Hematopoietic multipotent progenitor cell treated with erythropoietin and hydrocortisone succinate and interleukin-3 and kit ligand, for 6 days (in vitro differentiated cells): ENCODE data around the gene PIEZO1.

Source experiments
- DNase-seq: peaks from one replicate; pipeline ENCODE4 v3.0.0-alpha.2; 2015

The PIEZO1 gene

DNA sequence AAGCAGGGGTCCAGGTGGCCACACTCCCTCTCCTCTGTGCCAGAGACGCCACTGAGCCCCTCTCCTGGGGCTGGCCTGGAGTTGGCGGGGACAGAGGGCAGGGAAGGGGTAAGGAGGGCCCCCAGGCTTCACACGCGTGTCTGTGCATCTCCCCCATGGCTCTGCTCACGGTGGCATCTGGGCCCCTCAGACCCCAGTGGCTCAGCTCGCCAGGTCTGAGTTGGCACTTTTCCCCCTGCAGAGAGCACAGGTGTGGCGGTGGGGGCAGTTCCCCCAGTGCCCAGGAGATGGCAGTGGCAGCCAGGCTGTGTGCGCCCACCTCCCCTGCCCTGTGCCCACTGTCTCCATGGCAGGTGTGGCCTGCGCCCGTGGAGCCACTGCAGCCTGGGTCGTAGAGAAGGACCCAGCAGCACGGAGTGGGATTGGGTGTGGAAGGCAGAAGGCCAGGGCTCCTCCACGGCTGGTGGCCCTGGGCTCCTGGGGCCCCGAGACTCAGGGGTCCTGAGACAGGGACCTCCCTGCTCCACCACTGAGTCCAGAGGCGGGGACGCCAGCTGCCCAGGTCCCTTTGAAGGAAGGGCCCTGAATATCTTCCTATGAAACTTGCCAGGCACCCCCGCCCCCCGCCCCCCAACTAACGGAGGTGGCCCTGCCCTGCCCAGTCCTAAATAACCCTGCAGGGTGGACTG, 31.0 kb upstream of the PIEZO1 start:
- peak; percentile 74 for DNase-seq

DNA sequence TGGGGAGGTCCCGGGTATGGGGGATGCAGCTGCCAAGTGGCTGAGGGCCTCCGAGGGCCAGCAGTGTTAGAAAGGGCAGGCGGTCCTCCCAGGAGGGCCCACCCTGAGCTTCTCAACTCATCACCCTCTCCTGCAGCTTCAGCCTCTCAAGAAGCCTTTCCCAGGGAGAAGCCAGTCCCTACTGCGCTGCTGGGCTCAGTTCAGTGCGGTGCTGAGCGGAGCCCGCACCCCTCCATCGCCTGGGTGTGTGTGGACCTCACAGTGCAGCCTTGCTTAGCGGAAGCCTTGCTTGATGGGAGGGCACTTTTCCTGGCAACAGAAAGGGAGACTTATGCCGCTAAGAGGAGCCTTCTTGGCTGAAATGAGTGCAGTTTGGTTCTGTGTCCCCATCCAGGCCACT, 30.2 kb upstream of the PIEZO1 start:
- no peak for DNase-seq

DNA sequence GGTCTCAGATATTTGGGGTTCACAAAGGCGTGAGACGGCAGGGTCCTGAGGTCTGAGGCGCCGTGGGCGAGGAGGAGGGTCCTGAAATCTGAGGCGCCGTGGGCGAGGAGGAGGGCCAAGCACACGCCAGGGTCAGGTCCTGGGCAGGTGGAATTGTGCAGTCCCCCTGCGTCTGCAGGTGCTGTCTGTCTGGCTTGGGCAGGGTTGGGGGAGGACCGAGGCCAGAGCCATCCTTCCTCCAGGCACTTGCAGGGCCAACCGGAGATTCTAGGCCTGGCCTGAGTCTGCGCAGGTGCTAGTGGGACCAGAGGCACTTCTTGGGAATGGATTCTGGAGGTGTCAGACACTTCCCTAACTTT, 29.1 kb upstream of the PIEZO1 start:
- DNase-seq: no peak

DNA sequence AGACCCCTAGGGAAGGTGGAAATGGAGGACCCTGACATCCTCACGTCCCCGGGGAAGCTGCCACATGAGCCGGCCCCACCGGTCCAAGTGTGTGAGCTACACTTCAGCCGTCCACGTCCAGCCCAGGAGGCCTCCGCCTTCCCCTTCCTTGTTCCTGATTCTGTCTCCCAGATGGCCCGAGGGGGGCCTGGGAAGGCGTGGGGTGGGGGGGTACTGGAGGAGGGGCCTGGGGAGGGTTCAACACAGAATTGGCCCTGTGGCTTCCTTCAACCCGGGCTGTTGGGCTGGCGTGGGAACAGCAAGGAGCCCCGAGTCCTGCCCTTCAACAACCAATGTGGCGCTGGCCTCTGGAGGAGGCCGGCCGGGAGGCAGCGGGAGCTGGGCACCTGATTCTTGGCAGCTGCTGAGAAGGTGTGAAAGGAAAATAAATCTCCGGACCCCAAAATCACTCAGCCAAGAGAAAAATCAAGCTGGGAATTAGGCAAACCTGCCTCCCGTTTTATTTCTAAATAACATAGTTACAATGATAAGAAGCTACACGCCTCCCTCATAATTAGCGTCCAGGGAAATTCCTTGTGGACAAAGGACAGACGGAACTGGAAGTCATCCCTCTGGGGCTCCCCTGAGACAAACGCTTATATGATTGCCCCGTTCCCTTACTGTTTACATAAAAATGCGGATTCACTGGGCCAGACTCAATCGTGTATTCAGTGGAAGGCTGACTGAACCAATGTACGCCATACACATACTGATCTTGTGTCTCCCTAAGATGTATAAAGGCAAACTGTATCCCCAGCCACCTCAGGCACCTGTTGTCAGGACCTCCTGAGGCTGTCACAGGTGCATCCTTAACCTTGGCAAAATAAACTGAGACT, 28.5 kb upstream of the PIEZO1 start:
- DNase-seq: no peak

DNA sequence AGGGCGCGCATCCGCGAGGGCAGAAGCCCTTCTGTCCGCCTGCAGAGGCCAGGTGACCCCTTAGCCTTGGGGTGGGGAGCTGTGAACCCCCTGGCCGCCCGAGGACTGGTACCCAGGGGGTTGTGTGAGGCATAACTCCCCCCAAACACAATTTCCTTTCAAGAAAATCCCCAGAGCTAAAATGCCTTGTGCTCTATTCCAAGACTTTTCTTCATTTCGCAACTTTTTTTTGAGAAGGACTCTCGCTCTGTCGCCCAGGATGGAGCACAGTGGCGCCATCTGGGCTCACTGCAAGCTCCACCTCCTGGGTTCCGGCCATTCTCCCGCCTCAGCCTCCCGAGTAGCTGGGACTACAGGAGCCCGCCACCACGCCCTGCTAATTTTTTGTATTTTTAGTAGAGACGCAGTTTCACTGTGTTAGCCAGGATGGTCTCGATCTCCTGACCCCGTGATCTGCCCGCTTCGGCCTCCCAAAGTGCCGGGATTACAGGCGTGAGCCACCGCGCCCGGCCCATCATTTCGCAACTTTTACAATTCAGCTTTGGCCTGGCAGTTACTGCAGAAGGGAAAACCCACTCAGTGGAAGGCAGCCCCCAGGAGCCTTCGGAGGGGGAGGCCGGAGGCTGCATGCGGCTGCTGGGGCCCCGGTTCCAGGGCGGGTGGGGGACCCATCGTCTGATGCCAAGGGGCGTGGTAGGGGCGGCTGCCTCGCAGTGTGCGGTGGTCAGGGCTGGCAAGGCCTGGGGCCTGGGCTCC, 27.7 kb upstream of the PIEZO1 start:
- DNase-seq: peak; percentile 71

DNA sequence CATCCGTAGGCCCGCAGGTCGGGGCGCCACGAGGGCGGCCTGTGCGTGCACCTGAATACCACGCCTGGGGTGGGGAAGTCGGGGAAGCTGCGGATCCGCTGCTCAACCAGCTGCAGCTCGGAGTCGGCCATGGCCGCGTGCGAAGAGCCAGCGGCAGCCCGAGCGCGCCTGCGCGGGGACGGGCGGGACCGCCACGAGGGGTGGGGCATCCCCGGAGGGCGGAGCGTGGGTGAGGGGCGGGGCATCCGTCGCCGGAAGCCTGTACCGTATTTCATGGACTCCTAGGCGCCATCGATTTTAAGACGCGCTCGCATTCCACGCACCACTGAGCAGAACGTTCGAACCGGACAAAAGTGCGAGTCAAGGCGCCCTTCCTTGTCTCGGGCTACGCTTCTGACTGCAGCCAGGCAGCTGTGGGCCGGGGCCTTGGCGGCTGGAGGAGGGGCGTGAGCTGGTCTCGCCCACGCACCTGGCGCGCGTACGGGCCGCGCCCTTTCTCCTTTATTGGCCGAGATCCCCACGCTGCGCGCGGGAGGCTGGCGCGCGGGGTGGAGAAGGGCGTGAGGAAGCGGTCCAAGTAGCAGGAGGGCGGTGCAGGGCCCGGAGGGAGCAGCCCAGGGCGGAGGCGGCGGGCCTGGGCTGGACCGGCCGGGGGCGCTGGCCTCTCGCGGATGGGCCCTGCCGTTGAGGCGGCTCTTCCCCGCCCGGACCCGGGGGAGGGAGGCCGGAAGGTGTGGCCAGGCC, 26.9 kb upstream of the PIEZO1 start, which contains the start of gene APRT:
Gene APRT, minus strand, starts transcription at position 160 of the 744 bp plus-strand sequence. Its CDS starts 29 bp downstream, at position 131.
- peak; percentile 92 for DNase-seq

DNA sequence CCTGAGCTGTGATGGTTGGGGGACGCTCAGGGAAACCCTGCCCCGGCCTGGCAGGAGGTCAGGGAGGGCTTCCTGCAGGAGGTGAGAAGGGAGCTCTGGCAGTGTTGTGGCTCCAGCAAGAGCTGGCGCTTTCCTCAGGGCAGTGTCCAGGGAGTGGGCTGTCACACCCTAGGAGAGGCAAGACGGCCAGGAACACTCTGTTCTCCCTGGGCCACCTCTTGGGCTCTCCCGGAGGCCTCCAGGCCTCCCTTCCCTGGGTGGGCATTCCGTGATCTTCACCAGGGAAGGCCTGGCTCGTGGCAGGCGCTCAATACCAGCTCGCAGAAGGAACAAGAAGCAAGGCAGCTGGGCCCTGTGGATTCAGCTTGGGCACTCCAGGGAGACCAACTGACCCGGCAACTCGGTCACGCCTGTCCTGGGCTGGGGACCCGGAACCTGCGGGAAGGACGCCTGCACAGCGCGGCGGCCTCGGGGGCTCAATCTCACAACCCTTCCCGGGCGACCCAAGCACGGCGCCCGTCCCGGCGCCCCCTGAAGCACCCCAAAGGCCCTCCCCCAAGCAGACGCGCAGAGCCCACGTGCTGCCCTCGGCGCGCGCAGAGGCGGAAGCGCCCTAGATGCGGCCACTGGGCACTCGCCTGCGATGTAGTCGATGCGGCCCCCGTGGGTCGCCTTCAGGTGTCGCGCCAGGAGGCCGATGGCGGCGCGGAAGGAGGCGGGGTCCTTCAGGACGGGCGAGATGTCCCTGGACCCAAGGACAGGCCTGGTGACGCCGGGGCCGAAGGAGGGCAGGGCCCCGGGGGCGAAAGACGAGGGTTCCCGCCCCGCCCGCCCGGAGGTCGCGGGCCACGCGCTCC, 26.1 kb upstream of the PIEZO1 start:
- peak; percentile 91 for DNase-seq

DNA sequence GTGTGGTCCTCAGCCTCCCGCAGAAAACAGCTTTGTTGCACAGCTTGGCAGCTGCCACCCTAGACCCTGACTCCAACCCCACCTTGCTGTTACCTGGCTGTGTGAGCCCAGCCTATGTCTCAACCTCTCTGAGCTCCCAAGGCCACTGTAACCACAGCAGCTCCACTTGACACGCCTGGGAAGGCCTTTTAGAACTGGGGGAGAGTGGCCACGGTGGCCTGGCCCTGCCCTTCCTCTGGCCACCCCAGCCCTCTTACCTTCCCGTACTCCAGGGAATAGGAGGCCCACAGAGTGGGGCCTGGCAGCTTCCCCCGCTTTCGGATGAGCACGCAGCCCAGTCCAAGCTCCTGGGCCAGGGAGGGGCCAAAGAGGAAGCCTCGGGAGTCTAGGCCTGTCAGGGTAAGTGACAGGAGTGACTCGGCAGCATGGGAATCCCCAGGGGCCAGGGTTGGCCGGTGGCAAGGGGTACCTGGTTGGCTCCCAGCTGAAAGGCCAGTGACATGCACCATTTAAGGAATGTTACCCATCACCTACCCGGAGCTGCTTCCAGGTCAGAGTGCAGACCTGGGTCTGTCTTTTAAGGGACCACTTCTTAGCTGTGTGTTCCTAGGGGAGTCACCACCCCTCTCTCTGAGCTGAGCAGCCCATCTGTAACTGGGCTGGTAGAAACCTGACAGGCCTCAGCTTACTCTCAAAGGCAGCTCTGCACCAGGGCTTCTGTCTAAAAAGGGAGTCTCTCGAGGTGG, 25.3 kb upstream of the PIEZO1 start:
- peak; percentile 73 for DNase-seq

DNA sequence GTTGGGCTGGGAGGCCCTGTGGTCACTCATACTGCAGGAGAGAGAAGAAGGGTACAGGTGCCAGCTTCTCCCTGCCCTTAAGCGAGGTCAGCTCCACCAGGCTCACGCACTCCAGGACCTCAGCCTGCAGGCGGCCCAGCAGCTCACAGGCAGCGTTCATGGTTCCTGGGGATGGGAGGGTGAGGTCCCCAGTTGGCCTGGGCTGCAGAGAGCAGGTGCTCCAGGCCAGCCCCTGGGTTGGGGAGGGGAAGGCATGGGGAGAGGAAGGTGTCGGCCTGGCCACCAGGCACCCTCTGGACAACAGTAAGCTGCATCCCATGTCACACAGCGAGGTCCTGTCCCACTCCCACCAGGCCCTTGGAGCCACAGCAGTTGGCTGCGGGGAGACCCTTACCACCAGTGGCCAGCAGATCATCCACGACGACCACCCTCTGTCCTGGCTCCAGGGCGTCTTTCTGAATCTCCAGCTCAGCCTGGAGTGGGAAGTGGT, 24.7 kb upstream of the PIEZO1 start:
- DNase-seq: peak; percentile 44

DNA sequence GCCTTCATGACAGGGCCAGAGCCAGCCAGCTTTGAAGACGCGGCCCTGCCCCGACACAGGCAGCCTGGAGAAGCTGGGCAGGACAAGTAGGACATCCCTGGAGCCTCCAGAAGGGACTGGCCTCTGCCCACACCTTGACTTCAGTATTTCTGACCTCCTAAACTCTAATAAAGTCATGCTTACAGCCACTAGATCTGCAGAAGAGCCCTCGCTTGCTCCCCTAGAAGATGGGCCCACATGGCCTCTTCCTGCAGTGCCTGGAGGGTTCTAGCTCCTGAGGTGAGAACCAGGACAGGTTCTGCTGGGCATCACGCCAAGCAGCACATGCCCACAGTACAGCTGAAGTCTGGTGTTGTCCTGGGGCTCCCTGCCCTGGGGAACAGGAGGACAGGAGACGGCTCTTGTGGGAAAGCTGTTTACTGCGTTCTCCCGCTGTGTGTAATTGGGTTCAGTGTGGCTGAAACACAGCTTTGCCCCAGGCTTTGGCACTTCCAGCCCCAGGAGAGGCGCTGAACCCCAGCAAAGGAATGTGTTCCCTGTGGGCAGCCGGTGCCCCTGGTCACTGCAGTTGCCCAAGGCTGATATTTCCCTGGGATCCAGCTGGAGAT, 24.2 kb upstream of the PIEZO1 start:
- DNase-seq: peak; percentile 42

DNA sequence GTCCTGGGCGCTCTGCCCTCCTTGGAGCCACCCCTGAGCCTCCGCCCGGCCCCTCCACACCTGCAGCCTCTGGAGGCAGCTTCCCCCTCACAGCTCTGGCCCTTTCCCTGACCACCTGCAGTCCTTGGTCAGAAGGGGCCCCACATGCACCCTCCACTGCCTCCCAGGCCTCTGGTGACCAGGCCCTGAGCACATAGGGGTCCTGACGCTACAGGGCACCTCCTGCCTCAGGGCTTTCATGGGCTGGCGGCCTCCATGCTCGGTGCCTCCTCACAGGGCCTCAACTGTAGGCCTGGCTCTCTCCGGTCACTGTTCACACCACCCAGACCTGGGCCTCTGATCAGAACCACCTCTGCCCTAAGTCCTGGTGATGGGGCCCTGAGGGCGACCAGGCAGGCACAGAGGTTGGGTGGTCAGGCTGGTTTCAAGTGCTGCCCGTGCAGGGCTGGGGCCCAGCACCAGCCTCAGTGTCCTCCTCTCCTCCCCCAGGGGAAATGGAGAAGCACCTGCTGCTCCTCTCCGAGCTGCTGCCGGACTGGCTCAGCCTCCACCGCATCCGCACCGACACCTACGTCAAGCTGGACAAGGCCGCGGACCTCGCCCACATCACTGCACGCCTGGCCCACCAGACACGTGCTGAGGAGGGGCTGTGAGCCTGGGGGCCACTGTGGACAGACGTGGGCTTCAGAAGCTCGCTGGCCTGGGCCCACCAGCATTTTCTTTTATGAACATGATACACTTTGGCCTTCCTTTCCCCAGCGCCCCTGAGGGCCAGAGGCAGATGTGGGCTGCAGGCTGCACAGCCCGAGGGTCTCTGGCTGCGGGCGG, 22.8 kb upstream of the PIEZO1 start:
- DNase-seq: no peak

DNA sequence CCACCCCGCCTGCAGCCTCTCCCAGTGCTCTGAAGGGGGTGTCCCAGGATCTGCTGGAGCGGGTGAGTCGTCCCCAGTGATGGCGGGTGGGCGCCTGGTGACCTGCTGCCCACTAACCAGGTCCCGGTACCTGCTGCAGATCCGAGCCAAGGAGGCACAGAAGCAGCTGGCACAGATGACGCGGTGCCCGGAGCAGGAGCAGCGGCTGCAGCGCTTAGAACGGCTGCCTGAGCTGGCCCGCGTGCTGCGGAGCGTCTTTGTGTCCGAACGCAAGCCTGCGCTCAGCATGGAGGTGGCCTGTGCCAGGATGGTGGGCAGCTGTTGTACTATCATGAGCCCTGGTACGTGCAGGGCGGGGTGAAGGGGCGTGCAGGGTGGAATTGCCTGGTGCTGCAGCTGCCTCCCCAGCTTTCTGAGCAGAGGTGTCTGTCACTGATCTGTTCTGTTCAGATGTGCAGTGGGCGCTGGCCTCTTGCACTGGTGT, 22.2 kb upstream of the PIEZO1 start:
- DNase-seq: peak; percentile 43

DNA sequence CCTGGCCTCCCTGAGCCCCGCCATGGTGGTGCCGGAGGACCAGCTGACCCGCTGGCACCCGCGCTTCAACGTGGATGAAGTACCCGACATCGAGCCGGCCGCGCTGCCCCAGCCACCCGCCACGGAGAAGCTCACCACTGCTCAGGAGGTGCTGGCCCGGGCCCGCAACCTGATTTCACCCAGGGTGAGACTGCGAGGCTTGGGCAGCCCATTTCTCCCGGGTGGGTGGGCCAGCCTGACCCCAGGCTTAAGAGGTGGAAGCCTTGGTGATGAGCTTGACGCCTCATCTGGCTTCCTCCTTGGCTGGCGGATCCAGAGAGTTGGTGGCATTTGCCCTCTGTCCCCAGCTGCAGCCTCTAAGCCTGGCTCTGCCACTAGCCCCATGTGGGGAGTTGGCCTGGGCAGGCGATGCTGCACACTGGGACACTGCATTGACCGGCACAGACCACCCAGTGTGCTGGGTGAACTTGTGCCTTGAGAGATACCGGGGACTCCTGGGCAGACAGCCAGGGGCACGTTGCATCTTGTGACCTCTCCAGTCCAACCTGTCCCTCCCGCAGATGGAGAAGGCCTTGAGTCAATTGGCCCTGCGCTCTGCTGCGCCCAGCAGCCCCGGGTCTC, 21.6 kb upstream of the PIEZO1 start:
- DNase-seq: peak; percentile 65

DNA sequence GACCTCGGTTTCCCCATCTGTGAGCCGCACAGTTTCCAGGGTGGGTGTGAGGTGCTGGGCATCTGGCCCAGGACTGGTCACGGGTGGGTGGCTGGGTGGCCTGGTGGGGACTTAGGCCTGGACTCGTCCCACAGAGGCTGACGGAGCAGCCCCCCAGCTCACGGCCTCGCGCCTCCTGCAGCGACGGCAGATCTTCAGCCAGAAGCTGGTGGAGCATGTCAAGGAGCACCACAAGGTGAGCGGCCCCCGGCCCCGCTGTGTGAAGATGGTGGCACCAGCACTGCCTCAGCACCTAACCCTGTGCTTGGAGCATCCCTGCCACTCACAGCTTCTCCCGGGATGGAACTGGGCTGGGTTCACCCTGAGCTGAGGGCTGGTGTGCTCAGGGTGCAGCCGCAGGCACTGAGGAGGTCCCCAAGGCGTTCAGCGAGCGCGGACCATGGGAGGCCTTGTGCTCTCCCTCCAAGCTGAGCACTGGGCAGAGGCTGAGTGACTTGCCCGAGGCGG, 20.9 kb upstream of the PIEZO1 start:
- DNase-seq: no peak

DNA sequence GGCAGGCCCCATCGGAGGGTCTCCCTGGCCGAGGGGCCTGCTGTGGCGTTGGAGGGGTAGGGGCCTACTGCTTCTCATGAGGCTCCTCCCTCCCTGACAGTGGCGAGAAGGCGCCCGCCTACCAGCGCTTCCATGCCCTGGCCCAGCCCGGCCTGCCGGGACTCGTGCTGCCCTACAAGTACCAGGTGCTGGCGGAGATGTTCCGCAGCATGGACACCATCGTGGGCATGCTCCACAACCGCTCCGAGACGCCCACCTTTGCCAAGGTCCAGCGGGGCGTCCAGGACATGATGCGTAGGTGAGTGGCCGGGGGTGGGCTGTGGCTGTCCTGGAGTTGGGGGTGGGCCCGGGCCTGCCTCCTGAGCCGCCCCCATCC, 20.3 kb upstream of the PIEZO1 start:
- no peak for DNase-seq

DNA sequence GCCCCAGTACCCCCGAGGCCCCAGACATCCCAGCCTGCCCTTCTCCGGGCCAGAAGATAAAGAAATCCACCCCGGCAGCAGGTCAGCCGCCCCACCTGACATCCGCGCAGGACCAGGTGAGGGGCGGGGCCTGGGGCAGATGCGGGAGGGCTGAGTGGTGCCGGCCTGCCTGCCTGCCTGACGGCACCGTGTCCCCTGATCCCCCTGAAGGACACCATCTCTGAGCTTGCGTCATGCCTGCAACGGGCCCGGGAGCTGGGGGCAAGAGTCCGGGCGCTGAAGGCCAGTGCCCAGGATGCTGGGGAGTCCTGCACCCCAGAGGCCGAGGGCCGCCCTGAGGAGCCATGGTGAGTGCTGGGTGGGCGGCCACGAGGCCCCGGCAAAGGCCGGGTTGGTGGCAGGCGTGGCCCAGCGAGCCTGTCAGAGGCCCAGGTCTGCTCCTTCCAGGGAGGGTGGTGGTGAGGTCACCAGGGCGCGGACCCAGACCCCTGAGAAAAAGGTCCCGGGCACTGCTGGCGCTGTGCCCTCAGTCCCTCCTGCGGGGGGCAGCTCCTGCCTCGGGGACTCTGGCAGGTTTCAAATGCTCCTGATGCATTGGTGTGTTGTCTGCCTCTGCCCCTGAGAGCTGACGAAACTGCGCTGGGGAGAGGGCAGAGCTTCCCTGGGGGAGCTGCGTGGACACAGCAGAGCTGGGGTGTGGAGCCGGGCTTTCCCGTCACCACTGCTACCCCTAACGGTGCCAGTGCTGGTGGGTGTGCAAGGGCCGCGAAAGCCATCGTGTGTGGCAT, 19.7 kb upstream of the PIEZO1 start:
- peak; percentile 41 for DNase-seq

DNA sequence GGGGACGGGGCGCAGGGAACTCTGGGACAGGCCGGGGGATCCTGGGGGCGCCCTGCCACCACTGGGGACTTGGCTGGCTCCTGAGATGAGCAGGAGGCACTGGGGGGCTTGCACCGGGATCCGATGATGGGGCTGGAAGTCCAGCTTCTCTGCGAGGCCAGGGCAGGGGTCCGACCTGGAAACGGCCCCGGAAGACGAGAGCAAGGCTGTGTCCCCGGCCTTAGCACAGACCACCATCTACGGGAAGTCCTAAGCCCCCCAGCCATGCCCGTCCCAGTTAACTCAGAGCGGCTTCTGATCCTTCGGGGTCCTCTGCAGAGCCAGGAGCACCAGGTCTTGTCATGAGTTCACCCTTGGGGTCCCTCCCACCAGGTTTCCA, 19.1 kb upstream of the PIEZO1 start:
- DNase-seq: no peak
